Measurements from ENCODE around the gene PTPRD. TPM values are rescaled to one million over a fixed set of nuclear protein-coding genes. Genes with fewer than 3 reads are reported as not detected.

The PTPRD gene
- total RNA-seq, 1 experiment from 2014 or later, result 0.02 TPM

- intact Hi-C loops (cut with micrococcal nuclease), result no loop called here
- ChIA-PET POLR2A (no interaction called here), RAD21 (ENCODE audit: low non-redundant PET in 1 of 2, low total read pairs in 2 of 2, uncharacterized antibody in 2 of 2, unreplicated experiment in 2 of 2) (no interaction called here), CTCF (no interaction called here)
- Histone ChIP-seq H3K27ac (ENCODE audit: low read depth, low read length) (no peak overlapping the region), H3K4me1 (ENCODE audit: control insufficient read depth in 1 of 2, insufficient read depth in 2 of 2, low read length in 2 of 2) (no peaks in the 10 kb centered on the region), H3K9me3 (ENCODE audit: control insufficient read depth in 1 of 2, insufficient read depth in 1 of 2, low read depth in 1 of 2, low read length in 2 of 2) (peaks cover 4 to 21% of the 10 kb centered on the region in 2 experiments), H3K4me3 (replicated peaks in 1 of 2; ENCODE audit: low read depth in 1 of 2, low read length in 2 of 2) (no peak overlapping the region), H3K36me3 (ENCODE audit: control insufficient read depth in 1 of 2, insufficient read depth in 2 of 2, low read length in 2 of 2) (no peaks in the 10 kb centered on the region), H3K27me3 (ENCODE audit: insufficient read depth, low read length) (no peaks in the 10 kb centered on the region), H3K4me2 (ENCODE audit: low read length) (no peak overlapping the region), H3K9ac (ENCODE audit: low read length) (no peak overlapping the region), H2AFZ (ENCODE audit: low read depth, low read length, poor library complexity, severe bottlenecking) (no peak overlapping the region), H3K9me2 (ENCODE audit: insufficient read depth) (no peaks in the 10 kb centered on the region), H3K79me2 (ENCODE audit: insufficient read depth, low read length) (no peaks in the 10 kb centered on the region), H4K20me1 (ENCODE audit: insufficient read depth) (no peaks in the 10 kb centered on the region)
- no TSS peak for BruUV-seq (replicated peaks)
- DNase-seq (ENCODE audit: low read depth, low spot score) (no peak), ATAC-seq (no peak)
- TF ChIP-seq CBX3 (IDR thresholded peaks at IDR 0.05; ENCODE audit: low read depth), result no peak
- TF ChIP-seq CEBPB (IDR thresholded peaks at IDR 0.05; ENCODE audit: low read depth), result no peak
- no peak for TF ChIP-seq RAD21 (IDR thresholded peaks at IDR 0.05; ENCODE audit: low read depth)
- no peak for TF ChIP-seq EGR1 (IDR thresholded peaks at IDR 0.05; ENCODE audit: low read depth)
- TF ChIP-seq, protein P1, sequence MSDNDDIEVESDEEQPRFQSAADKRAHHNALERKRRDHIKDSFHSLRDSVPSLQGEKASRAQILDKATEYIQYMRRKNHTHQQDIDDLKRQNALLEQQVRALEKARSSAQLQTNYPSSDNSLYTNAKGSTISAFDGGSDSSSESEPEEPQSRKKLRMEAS (IDR thresholded peaks at IDR 0.05), result no peak
- no peak for TF ChIP-seq EZH2 (IDR thresholded peaks at IDR 0.05)
- TF ChIP-seq JUND (IDR thresholded peaks at IDR 0.05), result no peak
- no peak for TF ChIP-seq REST (IDR thresholded peaks at IDR 0.05; ENCODE audit: low read depth)
- no peak for TF ChIP-seq TCF7L2 (IDR thresholded peaks at IDR 0.05; ENCODE audit: borderline replicate concordance, extremely low read depth, insufficient read depth, insufficient read length)
- TF ChIP-seq EZH2phosphoT487 (IDR thresholded peaks at IDR 0.05; ENCODE audit: borderline replicate concordance), result no peak
- TF ChIP-seq, protein P2, sequence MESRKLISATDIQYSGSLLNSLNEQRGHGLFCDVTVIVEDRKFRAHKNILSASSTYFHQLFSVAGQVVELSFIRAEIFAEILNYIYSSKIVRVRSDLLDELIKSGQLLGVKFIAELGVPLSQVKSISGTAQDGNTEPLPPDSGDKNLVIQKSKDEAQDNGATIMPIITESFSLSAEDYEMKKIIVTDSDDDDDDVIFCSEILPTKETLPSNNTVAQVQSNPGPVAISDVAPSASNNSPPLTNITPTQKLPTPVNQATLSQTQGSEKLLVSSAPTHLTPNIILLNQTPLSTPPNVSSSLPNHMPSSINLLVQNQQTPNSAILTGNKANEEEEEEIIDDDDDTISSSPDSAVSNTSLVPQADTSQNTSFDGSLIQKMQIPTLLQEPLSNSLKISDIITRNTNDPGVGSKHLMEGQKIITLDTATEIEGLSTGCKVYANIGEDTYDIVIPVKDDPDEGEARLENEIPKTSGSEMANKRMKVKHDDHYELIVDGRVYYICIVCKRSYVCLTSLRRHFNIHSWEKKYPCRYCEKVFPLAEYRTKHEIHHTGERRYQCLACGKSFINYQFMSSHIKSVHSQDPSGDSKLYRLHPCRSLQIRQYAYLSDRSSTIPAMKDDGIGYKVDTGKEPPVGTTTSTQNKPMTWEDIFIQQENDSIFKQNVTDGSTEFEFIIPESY (IDR thresholded peaks at IDR 0.05; ENCODE audit: extremely low read depth, insufficient replicate concordance, low read length), result no peak
- TF ChIP-seq YY1 (IDR thresholded peaks at IDR 0.05; ENCODE audit: extremely low read depth, insufficient replicate concordance, low read depth, low read length), result no peak
- TF ChIP-seq, protein P3, sequence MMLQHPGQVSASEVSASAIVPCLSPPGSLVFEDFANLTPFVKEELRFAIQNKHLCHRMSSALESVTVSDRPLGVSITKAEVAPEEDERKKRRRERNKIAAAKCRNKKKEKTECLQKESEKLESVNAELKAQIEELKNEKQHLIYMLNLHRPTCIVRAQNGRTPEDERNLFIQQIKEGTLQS (IDR thresholded peaks at IDR 0.05), result no peak
- no peak for TF ChIP-seq ZFX (IDR thresholded peaks at IDR 0.05)
- TF ChIP-seq ELF1 (IDR thresholded peaks at IDR 0.05; ENCODE audit: borderline replicate concordance, low read depth), result no peak
Measured at GRCh38 chr9:9565700-9566099, 1047.1 kb downstream of the PTPRD start.
